Fibroblast of skin of left quadriceps (primary cell): ENCODE data around the gene IGHMBP2.
A peak's percentile ranks its signal among the peaks of the same experiment; 100 is the strongest.
"Not testable (repeated sequence)": the region's sequence is repeated elsewhere in the genome, so short reads cannot be mapped to it uniquely, and the experiment has no call there.

Experiments used
- DNase-seq, 2 experiments: peaks; one replicate each; pipeline ENCODE4 v3.0.0-alpha.2; 2013; ENCODE audit warnings: low read depth in 2 of 2

IGHMBP2 gene

GRCh38 chr11:68903288-68904247 lies at the start of gene IGHMBP2, which contains the start of gene MRPL21:
TSS of gene IGHMBP2 (plus strand) at chr11:68903891. CDS start at chr11:68903953, 62 bp downstream.
TSS of gene MRPL21 (minus strand) at chr11:68903832. CDS start at chr11:68903810, 22 bp downstream.
- peak; percentile 52 to 55 for DNase-seq

- DNase-seq: no peak
Measured at GRCh38 chr11:68854273-68854958, 49.3 kb upstream of the IGHMBP2 start.

GRCh38 chr11:68855205-68855981 lies 48.3 kb upstream of the IGHMBP2 start:
- no peak for DNase-seq

GRCh38 chr11:68856425-68857030 lies 47.2 kb upstream of the IGHMBP2 start:
- DNase-seq: not testable (repeated sequence)

GRCh38 chr11:68857037-68857586 lies 46.6 kb upstream of the IGHMBP2 start:
- DNase-seq: no peak

- no peak for DNase-seq
Measured at GRCh38 chr11:68859123-68859522, 44.6 kb upstream of the IGHMBP2 start.

GRCh38 chr11:68862421-68862820 lies 41.3 kb upstream of the IGHMBP2 start:
- no peak for DNase-seq

- DNase-seq: no peak
Measured at GRCh38 chr11:68863553-68864265, 40.0 kb upstream of the IGHMBP2 start.

GRCh38 chr11:68865241-68865640 lies 38.5 kb upstream of the IGHMBP2 start:
- no peak for DNase-seq

GRCh38 chr11:68867066-68867465 lies 36.6 kb upstream of the IGHMBP2 start:
- no peak for DNase-seq

- DNase-seq: no peak
Measured at GRCh38 chr11:68868221-68868835, 35.4 kb upstream of the IGHMBP2 start.

GRCh38 chr11:68870470-68870869 lies 33.2 kb upstream of the IGHMBP2 start:
- DNase-seq: no peak

- DNase-seq: no peak
Measured at GRCh38 chr11:68872216-68873003, 31.3 kb upstream of the IGHMBP2 start.

- DNase-seq: no peak
Measured at GRCh38 chr11:68878022-68878421, 25.7 kb upstream of the IGHMBP2 start.

- no peak for DNase-seq
Measured at GRCh38 chr11:68880851-68881250, 22.8 kb upstream of the IGHMBP2 start.

- DNase-seq: no peak
Measured at GRCh38 chr11:68881320-68881719, 22.4 kb upstream of the IGHMBP2 start.

- DNase-seq: no peak
Measured at GRCh38 chr11:68882391-68882790, 21.3 kb upstream of the IGHMBP2 start.

- not testable (repeated sequence) for DNase-seq
Measured at GRCh38 chr11:68884827-68885226, 18.9 kb upstream of the IGHMBP2 start.

GRCh38 chr11:68889948-68890446 lies 13.7 kb upstream of the IGHMBP2 start:
- DNase-seq: peak; percentile 98 to 99
